ENCODE measurements around the gene PTPRC. TPM values are rescaled to one million over a fixed set of nuclear protein-coding genes. Genes with fewer than 3 reads are reported as not detected.

The PTPRC gene
- total RNA-seq, 3 donors from 2014 or later (not counting 1 experiment from before 2014, with no cell fraction given), result 1,142 to 1,334 (median 1,200) TPM

DNA sequence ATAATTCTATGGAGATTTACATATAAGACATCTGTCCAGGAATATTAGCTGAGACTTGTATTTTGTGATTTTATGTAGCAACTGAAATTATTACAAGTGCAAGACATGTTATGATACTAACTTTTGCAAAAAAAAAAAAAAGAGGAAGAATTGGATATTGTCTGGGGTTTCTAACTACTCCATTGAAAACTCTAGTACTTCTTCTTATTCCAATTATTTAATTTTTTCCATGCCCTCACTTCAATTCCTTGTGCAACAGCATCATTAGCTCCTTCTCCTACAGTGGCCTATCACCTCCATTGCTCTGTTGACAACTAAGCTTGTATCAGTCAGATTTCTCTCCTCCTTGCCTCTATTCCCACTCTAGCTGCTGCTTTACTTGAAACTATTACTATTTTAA, 126.6 kb downstream of the PTPRC start:
- Histone ChIP-seq H3K27ac (ENCODE audit: low read length) (no peak overlapping the region), H3K4me3 (ENCODE audit: low read length) (no peak overlapping the region), H3K9me3 (ENCODE audit: control insufficient read depth, insufficient read depth, low read length) (no peaks in the 10 kb centered on the region), H3K4me1 (ENCODE audit: control insufficient read depth, insufficient read depth, low read length) (no peaks in the 10 kb centered on the region), H3K36me3 (ENCODE audit: control insufficient read depth, insufficient read depth, low read length) (no peaks in the 10 kb centered on the region), H3K27me3 (ENCODE audit: control insufficient read depth, insufficient read depth, low read length) (no peaks in the 10 kb centered on the region)
- H3K27me3 Mint-ChIP-seq (ENCODE audit: low read depth in 2 of 2), result no peaks in the 10 kb centered on the region
- H3K9me3 Mint-ChIP-seq, result peaks cover 0 to 2% of the 10 kb centered on the region in 2 donors
- peaks cover 43 to 47% of the 10 kb centered on the region in 2 donors for H3K4me1 Mint-ChIP-seq
- intact Hi-C loops (cut with micrococcal nuclease), result loop anchor here (5.0 kb wide), 1 partner anchor 692 kb away; no protein-coding TSS in a partner anchor
- TF ChIP-seq, protein P1, sequence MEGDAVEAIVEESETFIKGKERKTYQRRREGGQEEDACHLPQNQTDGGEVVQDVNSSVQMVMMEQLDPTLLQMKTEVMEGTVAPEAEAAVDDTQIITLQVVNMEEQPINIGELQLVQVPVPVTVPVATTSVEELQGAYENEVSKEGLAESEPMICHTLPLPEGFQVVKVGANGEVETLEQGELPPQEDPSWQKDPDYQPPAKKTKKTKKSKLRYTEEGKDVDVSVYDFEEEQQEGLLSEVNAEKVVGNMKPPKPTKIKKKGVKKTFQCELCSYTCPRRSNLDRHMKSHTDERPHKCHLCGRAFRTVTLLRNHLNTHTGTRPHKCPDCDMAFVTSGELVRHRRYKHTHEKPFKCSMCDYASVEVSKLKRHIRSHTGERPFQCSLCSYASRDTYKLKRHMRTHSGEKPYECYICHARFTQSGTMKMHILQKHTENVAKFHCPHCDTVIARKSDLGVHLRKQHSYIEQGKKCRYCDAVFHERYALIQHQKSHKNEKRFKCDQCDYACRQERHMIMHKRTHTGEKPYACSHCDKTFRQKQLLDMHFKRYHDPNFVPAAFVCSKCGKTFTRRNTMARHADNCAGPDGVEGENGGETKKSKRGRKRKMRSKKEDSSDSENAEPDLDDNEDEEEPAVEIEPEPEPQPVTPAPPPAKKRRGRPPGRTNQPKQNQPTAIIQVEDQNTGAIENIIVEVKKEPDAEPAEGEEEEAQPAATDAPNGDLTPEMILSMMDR (IDR thresholded peaks at IDR 0.05), result no peak
- no peak overlapping the region for H3K27ac Mint-ChIP-seq
- H3K36me3 Mint-ChIP-seq, result peaks cover 7% of the 10 kb centered on the region
- peak overlapping the region; percentile 11 for H3K4me3 Mint-ChIP-seq
- DNase-seq (no peak), ATAC-seq (no peak)

GRCh38 chr1:198771563-198772153, 132.8 kb downstream of the PTPRC start:
- Histone ChIP-seq H3K4me3 (ENCODE audit: low read length) (no peak overlapping the region), H3K36me3 (ENCODE audit: control insufficient read depth, insufficient read depth, low read length) (no peaks in the 10 kb centered on the region), H3K27me3 (ENCODE audit: control insufficient read depth, insufficient read depth, low read length) (no peaks in the 10 kb centered on the region), H3K9me3 (ENCODE audit: control insufficient read depth, insufficient read depth, low read length) (no peaks in the 10 kb centered on the region), H3K27ac (ENCODE audit: low read length) (no peak overlapping the region), H3K4me1 (ENCODE audit: control insufficient read depth, insufficient read depth, low read length) (no peaks in the 10 kb centered on the region)
- Mint-ChIP-seq H3K27me3 (ENCODE audit: low read depth in 2 of 2) (no peaks in the 10 kb centered on the region), H3K36me3 (no peaks in the 10 kb centered on the region), H3K4me1 (peaks cover 4% of the 10 kb centered on the region in 2 donors), H3K4me3 (no peak overlapping the region), H3K9me3 (no peaks in the 10 kb centered on the region), H3K27ac (no peak overlapping the region)
- peak in 2 of 3 donors; percentile 44 to 48 for ATAC-seq
- TF ChIP-seq, protein P1 (IDR thresholded peaks at IDR 0.05), result peak; percentile 60
- 77% methylated on average over 3 of the region's 3 CpGs for WGBS (ENCODE audit: insufficient coverage)
- DNase-seq, result peak in 1 of 2 donors; percentile 58
- intact Hi-C loops (cut with micrococcal nuclease), result loop anchor here (5.0 kb wide), 2 partner anchors 341 to 471 kb away; no protein-coding TSS in a partner anchor

GRCh38 chr1:198772626-198773025, 133.8 kb downstream of the PTPRC start:
- Mint-ChIP-seq H3K27ac (no peak overlapping the region), H3K4me3 (no peak overlapping the region), H3K36me3 (no peaks in the 10 kb centered on the region), H3K27me3 (ENCODE audit: low read depth in 2 of 2) (no peaks in the 10 kb centered on the region), H3K9me3 (no peaks in the 10 kb centered on the region), H3K4me1 (peaks cover 9% of the 10 kb centered on the region in 2 donors)
- TF ChIP-seq, protein P1 (IDR thresholded peaks at IDR 0.05), result no peak
- H3K4me1 ChIP-seq (ENCODE audit: control insufficient read depth, insufficient read depth, low read length), result no peaks in the 10 kb centered on the region
- H3K36me3 ChIP-seq (ENCODE audit: control insufficient read depth, insufficient read depth, low read length), result no peaks in the 10 kb centered on the region
- H3K27ac ChIP-seq (ENCODE audit: low read length), result no peak overlapping the region
- ATAC-seq (no peak), DNase-seq (no peak)
- no peaks in the 10 kb centered on the region for H3K9me3 ChIP-seq (ENCODE audit: control insufficient read depth, insufficient read depth, low read length)
- no peaks in the 10 kb centered on the region for H3K27me3 ChIP-seq (ENCODE audit: control insufficient read depth, insufficient read depth, low read length)
- intact Hi-C loops (cut with micrococcal nuclease), result loop anchor here (5.0 kb wide), 2 partner anchors 340 to 470 kb away; no protein-coding TSS in a partner anchor
- no peak overlapping the region for H3K4me3 ChIP-seq (ENCODE audit: low read length)

DNA sequence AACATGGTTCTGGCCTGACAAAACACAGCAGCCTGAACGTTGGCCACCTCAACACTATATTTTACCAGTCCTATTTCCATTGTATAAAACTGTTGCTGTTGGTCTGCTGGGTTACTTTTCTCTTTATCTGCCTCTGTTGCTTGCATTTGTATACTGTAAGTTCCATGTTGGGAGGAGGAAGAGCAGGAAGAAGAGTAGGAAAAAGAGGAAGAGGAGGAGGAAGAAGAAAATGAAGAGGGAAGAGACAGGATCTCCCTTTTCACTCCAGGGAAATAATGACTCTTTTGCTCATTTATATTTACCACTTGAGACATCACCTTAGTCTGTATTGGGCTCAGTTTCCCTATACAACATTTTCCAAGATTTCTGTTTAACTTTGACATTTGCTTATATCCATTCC, 134.2 kb downstream of the PTPRC start:
- no peak overlapping the region for H3K27ac Mint-ChIP-seq
- no peaks in the 10 kb centered on the region for H3K36me3 ChIP-seq (ENCODE audit: control insufficient read depth, insufficient read depth, low read length)

More for the DNA sequence above, 134.2 kb downstream of the PTPRC start:
- no CpG with 5 or more reads among the region's 1 CpG for WGBS (ENCODE audit: insufficient coverage)
- H3K4me3 ChIP-seq (ENCODE audit: low read length), result no peak overlapping the region
- intact Hi-C loops (cut with micrococcal nuclease), result loop anchor here (5.0 kb wide), 2 partner anchors 339 to 469 kb away; no protein-coding TSS in a partner anchor
- Mint-ChIP-seq H3K9me3 (no peaks in the 10 kb centered on the region), H3K27me3 (ENCODE audit: low read depth in 2 of 2) (no peaks in the 10 kb centered on the region), H3K4me1 (peaks cover 9% of the 10 kb centered on the region in 2 donors), H3K36me3 (no peaks in the 10 kb centered on the region), H3K4me3 (no peak overlapping the region)
- no peaks in the 10 kb centered on the region for H3K9me3 ChIP-seq (ENCODE audit: control insufficient read depth, insufficient read depth, low read length)
- TF ChIP-seq, protein P1 (IDR thresholded peaks at IDR 0.05), result no peak
- H3K27ac ChIP-seq (ENCODE audit: low read length), result no peak overlapping the region
- DNase-seq (no peak), ATAC-seq (no peak)
- no peaks in the 10 kb centered on the region for H3K4me1 ChIP-seq (ENCODE audit: control insufficient read depth, insufficient read depth, low read length)
- no peaks in the 10 kb centered on the region for H3K27me3 ChIP-seq (ENCODE audit: control insufficient read depth, insufficient read depth, low read length)

All from natural killer cell (primary cell).